ENCODE measurements around the gene TIMM29.

- TF ChIP-seq, protein P1, sequence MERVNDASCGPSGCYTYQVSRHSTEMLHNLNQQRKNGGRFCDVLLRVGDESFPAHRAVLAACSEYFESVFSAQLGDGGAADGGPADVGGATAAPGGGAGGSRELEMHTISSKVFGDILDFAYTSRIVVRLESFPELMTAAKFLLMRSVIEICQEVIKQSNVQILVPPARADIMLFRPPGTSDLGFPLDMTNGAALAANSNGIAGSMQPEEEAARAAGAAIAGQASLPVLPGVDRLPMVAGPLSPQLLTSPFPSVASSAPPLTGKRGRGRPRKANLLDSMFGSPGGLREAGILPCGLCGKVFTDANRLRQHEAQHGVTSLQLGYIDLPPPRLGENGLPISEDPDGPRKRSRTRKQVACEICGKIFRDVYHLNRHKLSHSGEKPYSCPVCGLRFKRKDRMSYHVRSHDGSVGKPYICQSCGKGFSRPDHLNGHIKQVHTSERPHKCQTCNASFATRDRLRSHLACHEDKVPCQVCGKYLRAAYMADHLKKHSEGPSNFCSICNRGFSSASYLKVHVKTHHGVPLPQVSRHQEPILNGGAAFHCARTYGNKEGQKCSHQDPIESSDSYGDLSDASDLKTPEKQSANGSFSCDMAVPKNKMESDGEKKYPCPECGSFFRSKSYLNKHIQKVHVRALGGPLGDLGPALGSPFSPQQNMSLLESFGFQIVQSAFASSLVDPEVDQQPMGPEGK (tag by site-specific recombination; IDR thresholded peaks at IDR 0.05), result no peak
- TF ChIP-seq, protein P2, sequence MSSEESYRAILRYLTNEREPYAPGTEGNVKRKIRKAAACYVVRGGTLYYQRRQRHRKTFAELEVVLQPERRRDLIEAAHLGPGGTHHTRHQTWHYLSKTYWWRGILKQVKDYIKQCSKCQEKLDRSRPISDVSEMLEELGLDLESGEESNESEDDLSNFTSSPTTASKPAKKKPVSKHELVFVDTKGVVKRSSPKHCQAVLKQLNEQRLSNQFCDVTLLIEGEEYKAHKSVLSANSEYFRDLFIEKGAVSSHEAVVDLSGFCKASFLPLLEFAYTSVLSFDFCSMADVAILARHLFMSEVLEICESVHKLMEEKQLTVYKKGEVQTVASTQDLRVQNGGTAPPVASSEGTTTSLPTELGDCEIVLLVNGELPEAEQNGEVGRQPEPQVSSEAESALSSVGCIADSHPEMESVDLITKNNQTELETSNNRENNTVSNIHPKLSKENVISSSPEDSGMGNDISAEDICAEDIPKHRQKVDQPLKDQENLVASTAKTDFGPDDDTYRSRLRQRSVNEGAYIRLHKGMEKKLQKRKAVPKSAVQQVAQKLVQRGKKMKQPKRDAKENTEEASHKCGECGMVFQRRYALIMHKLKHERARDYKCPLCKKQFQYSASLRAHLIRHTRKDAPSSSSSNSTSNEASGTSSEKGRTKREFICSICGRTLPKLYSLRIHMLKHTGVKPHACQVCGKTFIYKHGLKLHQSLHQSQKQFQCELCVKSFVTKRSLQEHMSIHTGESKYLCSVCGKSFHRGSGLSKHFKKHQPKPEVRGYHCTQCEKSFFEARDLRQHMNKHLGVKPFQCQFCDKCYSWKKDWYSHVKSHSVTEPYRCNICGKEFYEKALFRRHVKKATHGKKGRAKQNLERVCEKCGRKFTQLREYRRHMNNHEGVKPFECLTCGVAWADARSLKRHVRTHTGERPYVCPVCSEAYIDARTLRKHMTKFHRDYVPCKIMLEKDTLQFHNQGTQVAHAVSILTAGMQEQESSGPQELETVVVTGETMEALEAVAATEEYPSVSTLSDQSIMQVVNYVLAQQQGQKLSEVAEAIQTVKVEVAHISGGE (tag by site-specific recombination; conservative IDR thresholded peaks at IDR 0.05; ENCODE audit: low read depth), result no peak
- TF ChIP-seq ZNF449 (tag by site-specific recombination; IDR thresholded peaks at IDR 0.05) (no peak), ZNF138 (tag by site-specific recombination; IDR thresholded peaks at IDR 0.05; ENCODE audit: borderline replicate concordance) (no peak), ZBTB10 (tag by site-specific recombination; IDR thresholded peaks at IDR 0.05) (no peak), ZFP37 (tag by site-specific recombination; IDR thresholded peaks at IDR 0.05) (no peak)
Measured at GRCh38 chr19:10892256-10892655, 36.4 kb upstream of the TIMM29 start.

Data from HEK293 (cell line).